NCI-H2081 treated with DMSO at 0.1 percent for 48 hours (cell line): ENCODE measurements around the gene NHLRC4.

ENCODE experiments used
- DNase-seq: peaks from one replicate; lab custom pipeline; 2025; lab: John Stamatoyannopoulos, UW

NHLRC4 gene

GRCh38 chr16:565419-566330, 1.1 kb upstream of the NHLRC4 start:
- DNase-seq, result no peak

- DNase-seq, result no peak
Measured at GRCh38 chr16:567373-568256, 810 bp downstream of the NHLRC4 start.

- DNase-seq, result no peak
Measured at GRCh38 chr16:568401-569258, 1.8 kb downstream of the NHLRC4 start.

- no peak for DNase-seq
Measured at GRCh38 chr16:569445-570254, 2.8 kb downstream of the NHLRC4 start, which contains the start of gene PIGQ. Gene PIGQ, plus strand, starts transcription at chr16:569968. Its CDS starts 4,107 bp downstream, at chr16:574075.

- DNase-seq, result no peak
Measured at GRCh38 chr16:572865-573650, 6.3 kb downstream of the NHLRC4 start.

GRCh38 chr16:574021-574760, 7.4 kb downstream of the NHLRC4 start:
- DNase-seq, result no peak

GRCh38 chr16:575354-576196, 8.8 kb downstream of the NHLRC4 start:
- DNase-seq, result no peak

- DNase-seq, result no peak
Measured at GRCh38 chr16:576197-576822, 9.5 kb downstream of the NHLRC4 start.

GRCh38 chr16:576823-577201, 10.0 kb downstream of the NHLRC4 start:
- DNase-seq, result no peak

- no peak for DNase-seq
Measured at GRCh38 chr16:577796-578195, 11.0 kb downstream of the NHLRC4 start.

GRCh38 chr16:578232-578869, 11.5 kb downstream of the NHLRC4 start:
- DNase-seq, result no peak

- DNase-seq, result no peak
Measured at GRCh38 chr16:578870-579405, 12.1 kb downstream of the NHLRC4 start.

GRCh38 chr16:580141-580945, 13.5 kb downstream of the NHLRC4 start:
- no peak for DNase-seq

GRCh38 chr16:580946-581498, 14.2 kb downstream of the NHLRC4 start:
- DNase-seq, result no peak

- DNase-seq, result no peak
Measured at GRCh38 chr16:582218-582613, 15.4 kb downstream of the NHLRC4 start.
